Urothelium cell line (cell line): ENCODE data around the gene PRLR.

Experiments used
- DNase-seq: peaks from one replicate; pipeline ENCODE4 v3.0.0; 2011; ENCODE audit warnings: low spot score, mixed read lengths
- FAIRE-seq: peaks from 2 replicates; lab custom pipeline; 2011; peaks lifted over from hg19 to GRCh38; lab: Jason Lieb, UNC

The PRLR gene

GRCh38 chr5:35236770-35237169, 6.5 kb upstream of the PRLR start:
- DNase-seq (no peak), FAIRE-seq (no peak)

DNA sequence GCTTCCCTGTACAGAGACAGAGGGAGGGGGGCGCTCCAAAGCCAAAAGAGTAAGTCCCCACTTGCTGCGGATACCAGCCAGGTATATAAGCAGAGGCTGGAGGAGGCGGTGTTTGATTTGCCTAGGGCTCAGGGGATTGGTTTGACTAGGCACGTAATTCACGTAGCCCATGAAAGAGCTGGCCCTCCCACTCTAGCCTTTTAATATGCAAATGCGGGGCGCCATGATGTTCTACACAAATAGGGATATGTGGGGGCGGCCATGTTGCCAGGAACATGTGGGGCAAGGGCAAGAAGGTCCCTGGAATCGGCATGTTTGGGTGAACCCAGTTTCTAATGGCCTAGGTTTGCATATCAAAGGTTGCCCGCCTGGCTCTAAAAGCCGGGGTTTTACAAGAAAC, 3.3 kb upstream of the PRLR start:
- FAIRE-seq (no peak), DNase-seq (no peak)

- FAIRE-seq = no peak
- DNase-seq = no peak
These were observed 2.8 kb upstream of the PRLR start for GRCh38 chr5:35233121-35233520.

- FAIRE-seq (no peak), DNase-seq (no peak)
These were observed 1.8 kb upstream of the PRLR start for GRCh38 chr5:35232124-35232523.

DNA sequence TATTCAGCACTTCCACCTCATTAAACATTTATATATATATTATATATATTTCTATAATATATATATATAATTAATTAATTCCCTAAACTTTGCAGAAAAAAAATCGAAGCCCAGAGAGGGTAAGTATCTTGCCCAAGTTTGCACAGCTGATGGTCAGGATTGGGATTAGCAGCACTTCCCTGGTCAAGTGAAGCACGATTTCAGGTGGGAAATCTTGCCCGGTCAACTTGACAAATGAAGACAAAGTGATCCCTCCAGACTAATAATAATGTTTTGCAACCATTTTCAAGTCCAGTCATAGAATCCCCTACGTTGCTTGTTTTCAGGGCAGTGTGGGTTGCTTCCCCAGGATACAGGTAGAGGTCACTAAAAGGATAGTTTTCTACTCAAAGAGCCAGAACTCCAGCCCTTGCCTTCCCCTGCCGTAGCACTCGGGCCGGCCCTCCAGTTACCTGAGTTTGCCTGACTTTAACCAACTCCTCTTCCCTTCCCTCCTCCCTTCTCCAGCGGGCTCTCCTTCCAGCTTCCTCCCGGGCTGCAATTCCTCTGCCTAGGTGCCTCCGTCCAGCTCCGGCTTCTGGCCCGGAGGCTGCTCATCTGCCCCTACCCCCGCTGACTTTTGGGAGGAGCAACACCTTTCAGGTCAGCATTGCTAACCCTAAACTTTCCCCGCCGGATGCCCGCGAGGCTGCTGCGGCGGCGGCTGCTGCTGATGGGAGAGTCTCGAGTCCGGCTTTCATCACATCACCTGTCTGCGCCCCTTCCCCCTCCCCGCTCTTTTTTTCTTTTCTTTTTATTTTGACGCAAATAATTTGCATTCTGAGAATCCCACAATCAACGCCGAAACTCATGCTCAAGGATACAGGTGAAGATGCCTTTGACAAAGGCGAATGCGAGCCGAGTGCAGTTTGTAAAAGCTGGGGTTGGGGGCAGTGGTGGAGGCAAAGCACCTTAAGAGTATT, 930 bp downstream of the PRLR start:
- peak; percentile 48 for FAIRE-seq

GRCh38 chr5:35228310-35228709, 2.0 kb downstream of the PRLR start:
- FAIRE-seq (no peak), DNase-seq (no peak)

More for the DNA sequence above, 930 bp downstream of the PRLR start:
- peak; percentile 78 for DNase-seq

- FAIRE-seq (no peak), DNase-seq (no peak)
These were observed 2.6 kb downstream of the PRLR start for GRCh38 chr5:35227720-35228119.

DNA sequence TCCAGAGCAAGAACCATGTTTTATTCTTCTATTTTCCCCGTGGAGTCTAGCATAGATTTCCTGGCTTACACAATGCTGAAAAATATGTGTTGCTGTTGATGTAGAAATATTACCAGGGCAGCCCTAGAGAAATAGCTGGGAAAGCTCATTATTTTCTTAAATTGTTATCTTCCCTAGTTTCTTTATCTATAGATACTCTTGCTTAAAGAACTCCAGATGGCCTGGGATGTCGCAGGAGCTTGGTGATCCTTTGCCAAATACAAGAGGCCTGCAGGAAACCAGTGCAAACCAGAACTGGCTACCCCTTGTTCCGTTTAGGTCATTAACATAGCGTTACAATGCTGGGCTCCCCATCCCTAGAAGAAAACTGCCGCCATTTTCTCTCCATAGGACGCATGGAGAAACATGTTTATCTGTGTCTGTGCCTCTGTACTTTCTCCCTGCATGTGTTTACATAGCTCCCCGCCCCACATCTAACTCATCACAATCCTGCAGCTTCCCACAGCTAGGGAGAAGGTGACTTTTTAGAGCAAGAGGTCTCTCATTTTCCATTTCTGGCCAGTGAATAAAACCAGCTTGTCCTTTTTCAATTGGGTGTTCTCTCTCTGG, 6.4 kb downstream of the PRLR start:
- no peak for FAIRE-seq
- DNase-seq = no peak

GRCh38 chr5:35220967-35221366, 9.3 kb downstream of the PRLR start:
- DNase-seq = no peak
- no peak for FAIRE-seq

DNA sequence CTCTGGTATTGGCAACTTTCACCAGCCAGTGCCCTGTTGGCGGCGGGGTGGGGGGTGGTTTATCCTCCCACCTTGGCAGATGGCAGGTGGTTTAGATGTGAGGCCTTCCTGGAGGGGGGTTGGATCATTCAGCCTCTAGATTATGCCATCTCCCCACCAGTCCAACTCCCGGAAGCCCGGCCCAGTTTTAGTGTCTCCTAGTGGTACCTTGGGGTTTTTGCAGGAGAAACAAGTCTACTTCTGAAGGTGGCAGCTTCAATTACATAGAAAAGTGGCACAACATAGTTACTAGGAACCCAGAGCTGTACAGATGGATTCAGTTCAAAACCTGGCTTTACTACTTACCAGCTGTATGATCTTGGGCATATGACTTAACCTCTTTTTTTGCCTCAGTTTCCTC, 11.3 kb downstream of the PRLR start:
- FAIRE-seq (no peak), DNase-seq (no peak)

DNA sequence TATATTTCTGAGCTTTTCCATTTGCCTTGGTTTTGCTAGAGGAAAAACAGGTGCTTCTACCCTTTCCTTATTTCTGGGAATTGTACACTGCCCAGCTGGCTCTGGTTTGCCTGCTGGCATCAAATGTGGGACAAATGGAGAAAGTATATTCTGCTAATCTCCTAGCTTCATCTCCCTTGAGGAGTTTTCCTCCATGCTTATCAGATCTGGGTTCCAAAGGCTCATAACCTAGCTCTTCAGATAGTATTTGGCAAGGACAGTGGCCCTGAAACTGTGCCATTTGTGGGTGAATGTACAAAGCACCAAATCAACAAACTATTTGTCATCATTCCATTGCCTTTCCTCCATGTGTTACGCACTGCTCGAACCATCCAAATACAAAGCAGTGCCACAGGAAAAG, 16.2 kb downstream of the PRLR start:
- no peak for DNase-seq
- no peak for FAIRE-seq

DNA sequence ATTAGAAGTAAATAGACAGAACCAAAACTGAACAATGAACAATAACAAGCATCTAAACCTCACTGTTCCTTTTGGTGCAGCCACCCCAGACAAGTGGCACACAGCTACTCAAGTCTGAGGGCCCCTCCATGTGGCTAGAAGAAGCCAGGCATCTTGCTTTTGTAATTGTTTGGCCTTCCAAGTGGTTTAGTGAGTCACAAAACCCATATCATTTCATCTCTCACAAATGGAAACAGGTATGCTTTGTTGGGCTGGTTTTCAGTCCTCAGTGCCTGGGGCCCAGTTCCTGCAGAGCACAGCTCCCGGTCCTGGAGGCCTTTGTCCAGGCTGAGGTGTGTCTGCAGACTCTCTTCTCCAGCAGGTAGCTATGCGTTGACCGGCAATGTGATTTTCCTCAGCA, 16.7 kb downstream of the PRLR start:
- DNase-seq = peak; percentile 29

GRCh38 chr5:35212122-35212982, 17.9 kb downstream of the PRLR start:
- DNase-seq (no peak), FAIRE-seq (no peak)

More for the DNA sequence above, 16.7 kb downstream of the PRLR start:
- FAIRE-seq = no peak

- no peak for DNase-seq
- FAIRE-seq = no peak
These were observed 20.4 kb downstream of the PRLR start for GRCh38 chr5:35209862-35210261.

DNA sequence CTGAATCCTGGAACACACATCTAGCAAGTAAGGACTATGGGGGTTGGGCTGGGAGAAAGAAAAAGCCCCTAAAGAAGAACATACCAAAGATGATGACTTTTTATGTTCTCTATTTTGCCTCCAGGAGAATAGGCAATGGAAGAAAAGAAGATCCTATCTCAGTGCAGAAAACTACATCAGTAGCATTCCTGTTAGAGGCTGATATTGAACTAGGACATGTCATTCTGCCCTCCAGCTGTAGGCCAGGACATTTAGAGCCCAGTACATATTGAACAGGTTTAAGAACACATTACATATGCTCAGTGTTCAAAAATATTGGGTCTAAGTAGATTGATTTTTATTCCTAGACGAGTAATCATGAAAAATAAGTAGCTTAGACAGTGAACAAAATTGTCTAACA, 24.7 kb downstream of the PRLR start:
- FAIRE-seq = no peak
- DNase-seq = no peak

DNA sequence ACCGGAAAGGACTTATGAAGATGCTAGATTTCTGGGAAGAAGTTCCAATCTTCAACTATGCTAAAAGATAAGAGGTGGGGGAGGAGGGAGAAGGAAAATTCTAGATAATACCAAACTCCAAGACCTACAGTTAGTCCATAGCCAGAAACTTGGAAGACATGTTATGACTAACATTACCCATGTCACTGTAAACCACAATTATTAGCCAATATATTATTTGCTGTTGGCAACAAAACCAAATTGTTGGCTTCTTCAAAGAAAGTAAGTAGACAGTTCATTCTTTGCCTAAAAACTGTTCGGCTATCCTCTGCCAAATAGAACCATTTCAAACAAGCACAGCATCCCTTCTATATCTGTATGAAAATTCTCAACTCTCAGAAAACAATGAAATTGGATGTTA, 25.1 kb downstream of the PRLR start:
- no peak for DNase-seq
- no peak for FAIRE-seq

DNA sequence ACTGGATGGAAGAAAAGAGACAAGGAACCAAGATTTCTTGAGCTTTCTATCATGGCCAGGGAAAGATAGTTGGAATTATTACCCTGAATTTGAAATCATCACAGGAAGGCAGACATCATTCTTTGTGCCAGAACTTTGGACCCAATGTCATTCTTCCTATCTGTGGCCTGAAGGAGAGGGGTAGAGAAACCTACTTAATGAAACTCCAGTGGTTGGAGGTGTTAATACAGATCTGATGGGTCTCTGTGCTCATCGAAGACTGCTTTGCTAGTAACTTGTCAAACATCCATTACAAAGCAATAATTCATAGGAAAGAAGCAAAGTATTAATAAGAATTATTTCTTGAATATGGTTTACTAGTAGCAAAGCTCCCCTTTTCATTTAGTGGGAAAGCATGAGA, 26.9 kb downstream of the PRLR start:
- FAIRE-seq = no peak

DNA sequence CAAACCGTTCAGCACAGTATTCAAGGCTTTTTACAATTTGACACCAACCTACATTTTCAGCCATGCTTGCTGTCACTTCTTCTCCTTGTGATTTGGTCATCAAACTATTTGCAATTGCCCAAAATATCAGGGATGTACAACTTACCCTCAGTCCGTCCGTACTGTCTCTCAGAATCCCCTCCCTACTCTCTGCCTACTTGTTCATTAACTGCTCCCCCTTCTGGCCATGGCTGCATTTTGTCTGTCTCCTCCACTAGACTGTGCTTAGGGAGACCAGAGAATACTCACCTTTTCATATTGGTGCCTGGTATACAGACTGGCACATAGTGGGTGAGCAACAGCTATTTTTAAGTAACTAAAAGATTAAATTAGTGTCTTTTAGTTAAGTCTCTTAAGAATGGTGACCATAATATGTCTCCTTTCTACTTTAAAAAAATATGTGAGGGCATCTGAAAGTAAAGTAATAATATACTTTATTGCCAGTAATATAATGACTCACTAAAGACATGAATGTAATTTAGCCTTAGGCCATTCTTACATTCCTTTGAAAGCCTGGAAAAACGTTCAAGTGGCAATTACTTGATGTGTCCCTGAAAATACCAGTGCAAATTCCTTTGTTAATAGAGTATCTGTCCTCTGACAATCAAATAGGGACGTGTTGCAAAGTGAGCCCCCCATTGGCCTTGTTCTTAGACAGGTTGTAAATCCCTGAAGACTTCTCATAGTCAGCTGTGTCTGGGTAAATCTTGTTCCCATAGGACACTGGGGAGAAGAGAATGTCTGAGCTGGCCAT, 27.8 kb downstream of the PRLR start:
- peak; percentile 63 for FAIRE-seq
- peak; percentile 52 for DNase-seq

More for the DNA sequence above, 26.9 kb downstream of the PRLR start:
- DNase-seq = no peak

DNA sequence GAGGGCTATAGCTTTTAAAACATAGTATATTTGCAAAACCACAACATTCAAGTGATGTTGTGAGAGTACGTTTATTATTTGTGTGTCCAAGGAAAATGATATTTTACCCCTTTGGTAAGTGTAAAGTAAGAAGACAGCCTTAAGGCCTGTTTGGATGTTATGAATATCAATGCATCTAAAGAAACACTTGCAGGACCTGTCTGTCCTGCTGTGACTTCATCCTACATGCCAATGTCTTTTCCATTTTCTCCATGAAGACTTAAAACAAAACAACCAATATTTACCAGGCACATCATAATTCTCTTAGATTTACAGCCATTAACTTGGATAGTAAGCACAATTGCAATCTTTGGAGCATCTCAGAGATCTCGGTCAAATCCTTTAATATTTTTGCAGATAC, 29.0 kb downstream of the PRLR start:
- DNase-seq = no peak
- FAIRE-seq = no peak

DNA sequence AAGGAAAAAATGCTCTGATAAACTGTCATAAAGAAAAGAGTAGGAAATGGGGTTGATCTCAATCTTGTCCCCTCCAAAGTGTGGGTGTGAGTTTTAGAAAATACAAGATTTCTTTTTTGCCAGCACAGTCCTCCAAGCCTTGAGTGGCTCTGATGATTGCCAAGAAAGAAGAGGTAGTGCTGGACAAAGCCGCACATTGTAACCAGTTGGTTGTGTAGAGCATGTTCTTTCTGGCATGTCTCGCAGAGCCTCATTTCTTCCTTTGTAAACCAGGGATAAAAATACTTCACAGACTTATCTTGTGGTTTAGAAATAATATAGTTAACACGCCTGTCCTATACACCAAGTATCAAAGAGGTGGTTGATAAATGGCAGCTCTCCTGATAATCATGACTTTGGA, 30.4 kb downstream of the PRLR start:
- FAIRE-seq (no peak), DNase-seq (no peak)
